Effector CD8-positive, alpha-beta T cell (primary cell): Measurements from ENCODE around the gene PCDHGB5.
"Not testable (repeated sequence)": the region's sequence is repeated elsewhere in the genome, so short reads cannot be mapped to it uniquely, and the experiment has no call there.

Experiments used
- DNase-seq: peaks from one replicate; lab custom pipeline; 2025; lab: John Stamatoyannopoulos, UW
- total RNA-seq, 4 experiments: gene quantifications; one replicate each; lab custom pipeline; 2026; lab: John Stamatoyannopoulos, UW

The PCDHGB5 gene
- 0 to 0.36 (median 0.25) reads per million in 4 experiments for total RNA-seq

- DNase-seq = not testable (repeated sequence)
Observed at GRCh38 chr5:141397756-141398551, at the start of gene PCDHGB5. PCDHGB5 (plus strand) TSS chr5:141397947; CDS start chr5:141398128, 181 bp downstream.

- no peak for DNase-seq
Observed at GRCh38 chr5:141349917-141350619, 47.7 kb upstream of the PCDHGB5 start, which contains the start of gene PCDHGB1. PCDHGB1 (plus strand) TSS chr5:141350099; CDS start chr5:141350261, 162 bp downstream.

- no peak for DNase-seq
Observed at GRCh38 chr5:141351591-141351990, 46.2 kb upstream of the PCDHGB5 start.

DNA sequence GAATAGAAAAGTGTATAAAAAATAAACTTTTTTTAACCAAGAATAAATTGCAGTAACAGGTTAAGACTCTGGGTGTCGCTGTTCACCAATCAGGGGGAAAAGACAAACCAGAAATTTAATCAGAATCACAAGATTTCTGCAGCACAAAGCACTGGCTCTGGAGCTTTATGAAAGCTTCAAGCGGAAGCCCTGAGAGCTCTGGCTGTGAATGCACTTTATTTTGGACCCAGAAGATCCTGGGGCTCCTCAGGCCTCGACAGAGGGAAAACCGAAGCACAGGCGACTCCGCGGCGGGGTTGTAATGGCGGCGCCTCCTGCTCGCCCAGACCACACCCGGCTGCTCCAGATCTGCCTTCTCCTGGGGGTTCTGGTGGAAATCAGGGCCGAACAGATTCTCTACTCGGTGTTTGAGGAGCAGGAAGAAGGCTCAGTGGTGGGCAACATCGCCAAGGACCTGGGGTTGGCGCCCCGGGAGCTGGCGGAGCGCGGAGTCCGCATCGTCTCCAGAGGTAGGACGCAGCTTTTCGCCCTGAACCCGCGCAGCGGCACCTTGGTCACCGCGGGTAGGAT, 42.8 kb upstream of the PCDHGB5 start, which contains the start of gene PCDHGA4:
Gene PCDHGA4 (plus strand): TSS at position 122 of the 570 bp plus-strand sequence. CDS start 87 bp downstream, at position 209.
- DNase-seq = no peak

GRCh38 chr5:141355641-141356040, 42.1 kb upstream of the PCDHGB5 start:
- DNase-seq = no peak

DNA sequence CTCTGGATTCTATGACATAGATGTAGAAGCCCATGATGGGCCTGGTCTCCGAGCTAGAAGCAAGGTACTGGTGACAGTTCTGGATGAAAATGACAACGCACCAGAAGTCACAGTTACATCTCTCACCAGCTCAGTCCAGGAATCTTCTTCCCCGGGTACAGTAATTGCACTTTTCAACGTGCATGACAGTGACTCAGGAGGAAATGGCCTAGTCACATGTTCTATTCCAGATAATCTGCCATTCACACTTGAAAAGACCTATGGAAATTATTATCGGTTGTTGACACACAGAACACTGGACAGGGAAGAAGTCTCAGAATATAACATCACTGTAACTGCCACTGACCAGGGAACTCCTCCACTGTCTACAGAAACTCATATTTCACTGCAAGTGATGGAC, 41.6 kb upstream of the PCDHGB5 start:
- no peak for DNase-seq

GRCh38 chr5:141356950-141357349, 40.8 kb upstream of the PCDHGB5 start:
- DNase-seq = no peak

DNA sequence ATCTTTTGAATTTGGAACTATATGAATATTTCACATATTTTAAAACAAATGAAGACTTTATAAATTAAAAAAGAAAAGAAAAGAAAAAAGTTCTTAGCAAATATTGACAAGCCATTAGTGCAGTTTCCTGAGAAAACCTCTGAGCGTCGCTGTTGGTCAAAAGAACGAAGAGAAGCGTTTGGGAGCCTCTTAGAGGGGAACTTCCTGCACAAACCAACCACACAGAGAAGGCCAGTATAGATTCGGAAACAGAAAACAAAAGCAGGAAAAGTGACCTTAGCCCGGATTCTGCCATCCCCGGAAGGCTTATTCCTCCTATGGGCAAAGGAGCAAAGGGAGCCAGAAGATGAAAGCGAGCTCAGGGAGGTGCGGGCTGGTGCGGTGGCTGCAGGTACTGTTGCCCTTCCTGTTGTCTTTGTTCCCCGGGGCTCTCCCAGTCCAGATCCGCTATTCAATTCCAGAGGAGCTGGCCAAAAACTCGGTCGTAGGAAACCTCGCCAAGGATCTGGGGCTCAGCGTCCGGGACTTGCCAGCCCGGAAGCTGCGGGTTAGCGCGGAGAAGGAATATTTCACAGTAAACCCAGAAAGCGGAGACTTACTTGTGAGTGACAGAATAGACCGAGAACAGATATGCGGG, 37.8 kb upstream of the PCDHGB5 start, which contains the start of gene PCDHGB2:
Gene PCDHGB2 (plus strand): TSS at position 205 of the 637 bp plus-strand sequence. CDS start 142 bp downstream, at position 347.
- DNase-seq = no peak

- no peak for DNase-seq
Observed at GRCh38 chr5:141360685-141361084, 37.1 kb upstream of the PCDHGB5 start.

DNA sequence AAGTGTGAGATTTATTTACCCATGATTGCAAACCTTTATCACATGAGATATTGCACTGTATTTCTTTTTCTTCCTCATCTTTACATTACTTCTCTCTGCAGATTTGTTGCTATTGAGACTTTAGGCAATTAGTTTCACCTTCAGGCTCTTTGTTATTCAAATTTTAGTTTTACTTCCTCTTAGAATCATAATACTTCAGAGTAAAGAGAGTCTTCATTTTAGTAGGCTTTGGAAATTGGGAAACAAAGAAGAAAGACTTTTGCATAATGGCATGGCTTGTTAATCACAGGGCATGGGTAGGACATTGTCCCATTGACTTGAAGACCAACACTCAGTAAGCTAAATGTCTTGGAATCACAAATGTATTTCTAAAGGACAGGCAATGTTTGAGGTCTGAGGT, 35.0 kb upstream of the PCDHGB5 start:
- DNase-seq = no peak

DNA sequence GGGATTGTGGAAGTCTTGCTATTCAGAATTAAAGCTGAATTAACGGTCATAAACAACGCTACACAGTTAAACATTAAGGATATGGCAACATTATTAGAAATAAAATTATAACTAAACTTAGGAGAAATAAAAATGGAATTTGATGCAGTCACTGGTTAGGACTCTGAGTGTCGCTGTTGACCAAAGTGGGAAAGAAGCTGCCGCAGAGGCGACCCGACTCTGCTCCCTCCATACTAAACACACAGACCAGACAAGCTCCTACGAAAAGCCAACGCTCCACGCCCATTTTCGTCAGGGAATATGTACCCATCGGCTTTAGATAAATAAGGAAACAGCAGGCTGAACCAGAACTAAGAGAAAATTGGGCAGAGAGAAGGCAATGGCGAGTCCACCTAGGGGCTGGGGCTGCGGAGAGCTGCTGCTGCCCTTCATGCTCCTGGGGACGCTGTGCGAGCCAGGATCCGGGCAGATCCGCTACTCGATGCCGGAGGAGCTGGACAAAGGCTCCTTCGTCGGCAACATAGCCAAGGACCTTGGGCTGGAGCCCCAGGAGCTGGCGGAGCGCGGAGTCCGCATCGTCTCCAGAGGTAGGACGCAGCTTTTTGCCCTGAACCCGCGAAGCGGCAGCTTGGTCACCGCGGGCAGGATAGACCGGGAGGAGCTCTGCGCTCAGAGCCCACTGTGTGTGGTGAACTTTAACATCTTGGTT, 33.6 kb upstream of the PCDHGB5 start, which contains the start of gene PCDHGA5:
Gene PCDHGA5 (plus strand): TSS at position 211 of the 709 bp plus-strand sequence. CDS start 169 bp downstream, at position 380.
- no peak for DNase-seq

- DNase-seq = no peak
Observed at GRCh38 chr5:141366016-141366896, 31.5 kb upstream of the PCDHGB5 start.

- no peak for DNase-seq
Observed at GRCh38 chr5:141369994-141370848, 27.5 kb upstream of the PCDHGB5 start, which contains the start of gene PCDHGB3. PCDHGB3 (plus strand) TSS chr5:141370242; CDS start chr5:141370395, 153 bp downstream.

DNA sequence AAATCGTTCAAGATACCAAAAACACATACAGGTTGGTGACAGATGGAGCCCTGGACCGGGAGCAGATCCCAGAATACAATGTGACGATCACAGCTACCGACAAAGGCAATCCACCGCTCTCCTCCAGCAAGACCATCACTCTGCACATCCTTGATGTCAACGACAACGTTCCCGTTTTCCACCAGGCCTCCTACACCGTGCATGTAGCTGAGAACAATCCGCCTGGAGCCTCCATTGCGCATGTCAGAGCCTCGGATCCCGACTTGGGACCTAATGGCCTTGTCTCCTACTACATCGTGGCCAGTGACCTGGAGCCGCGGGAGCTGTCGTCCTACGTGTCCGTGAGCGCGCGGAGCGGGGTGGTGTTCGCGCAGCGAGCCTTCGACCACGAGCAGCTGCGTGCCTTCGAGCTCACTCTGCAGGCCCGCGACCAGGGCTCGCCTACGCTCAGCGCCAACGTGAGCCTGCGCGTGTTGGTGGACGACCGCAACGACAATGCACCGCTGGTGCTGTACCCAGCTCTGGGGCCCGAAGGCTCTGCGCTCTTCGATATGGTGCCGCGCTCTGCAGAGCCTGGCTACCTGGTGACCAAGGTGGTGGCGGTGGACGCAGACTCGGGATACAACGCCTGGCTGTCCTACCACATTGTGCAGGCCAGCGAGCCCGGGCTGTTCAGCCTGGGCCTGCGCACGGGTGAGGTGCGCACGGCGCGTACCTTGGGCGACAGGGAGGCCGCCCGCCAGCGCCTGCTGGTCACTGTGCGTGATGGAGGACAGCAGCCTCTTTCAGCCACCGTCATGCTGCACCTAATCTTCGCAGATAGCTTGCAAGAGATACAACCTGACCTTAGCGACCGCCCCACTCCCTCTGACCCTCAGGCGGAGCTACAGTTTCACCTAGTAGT, 25.9 kb upstream of the PCDHGB5 start:
- DNase-seq = no peak

GRCh38 chr5:141373673-141374317, 24.0 kb upstream of the PCDHGB5 start, which contains the start of gene PCDHGA6:
PCDHGA6 (plus strand) TSS chr5:141373891; CDS start chr5:141374084, 193 bp downstream.
- no peak for DNase-seq

- DNase-seq = no peak
Observed at GRCh38 chr5:141374627-141375026, 23.1 kb upstream of the PCDHGB5 start.
